ENCODE data around the gene PLA2G2C.
A peak's percentile ranks its signal among the peaks of the same experiment; 100 is the strongest.
"Not testable (repeated sequence)": the region's sequence is repeated elsewhere in the genome, so short reads cannot be mapped to it uniquely, and the experiment has no call there.

Gene PLA2G2C, protein sequence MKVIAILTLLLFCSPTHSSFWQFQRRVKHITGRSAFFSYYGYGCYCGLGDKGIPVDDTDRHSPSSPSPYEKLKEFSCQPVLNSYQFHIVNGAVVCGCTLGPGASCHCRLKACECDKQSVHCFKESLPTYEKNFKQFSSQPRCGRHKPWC

DNA sequence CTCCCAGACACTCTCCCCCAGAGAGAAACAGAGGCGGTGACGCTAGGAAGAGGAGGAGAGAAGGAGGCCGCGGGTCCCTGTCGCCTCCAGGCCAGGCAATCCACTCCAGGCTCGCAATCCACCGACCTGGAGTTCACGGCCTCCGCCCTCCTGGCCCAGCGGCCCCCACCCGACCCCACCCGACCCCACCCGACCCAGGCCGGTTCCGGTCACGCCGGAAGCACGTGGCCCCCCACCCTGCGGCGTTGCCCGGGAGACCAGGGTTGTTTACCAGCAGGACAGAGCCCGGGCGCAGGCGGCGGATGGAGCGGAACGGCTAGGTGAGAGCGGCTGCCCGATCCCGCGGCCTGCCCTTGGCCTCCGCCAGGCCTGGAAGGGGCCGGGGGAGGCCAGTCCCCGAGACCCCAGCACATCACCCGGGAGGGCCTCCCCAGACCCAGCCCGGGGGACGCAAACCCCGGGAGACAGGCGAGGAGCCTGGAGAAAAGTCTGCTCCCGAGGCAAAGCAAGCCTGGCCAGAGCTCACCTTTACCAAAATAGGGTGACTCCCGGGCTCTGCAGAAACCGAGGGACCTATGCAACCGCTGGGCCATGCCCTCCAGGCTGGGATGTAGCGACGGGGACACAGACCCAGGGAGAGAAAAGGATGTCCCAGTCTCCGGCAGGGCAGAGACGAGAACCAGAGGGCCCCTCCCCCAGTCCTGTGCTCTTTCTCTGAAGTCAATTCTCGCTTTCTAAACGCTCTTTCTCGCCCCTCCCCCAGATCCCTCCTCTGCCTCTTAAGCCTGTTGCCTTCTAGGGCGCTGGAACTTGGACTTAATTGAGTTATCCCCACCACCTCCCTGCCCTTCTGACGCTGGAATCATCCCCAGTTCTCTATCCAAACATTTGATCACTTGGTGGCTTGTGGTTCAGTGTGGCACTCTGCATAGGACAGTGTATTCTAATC lies at the start of gene PLA2G2C, which contains the start of gene UBXN10:
Gene PLA2G2C (minus strand): TSS at position 685 of the 949 bp plus-strand sequence. CDS start 9,155 bp downstream, outside the sequence.
Gene UBXN10 (plus strand): TSS at position 263 of the 949 bp plus-strand sequence. CDS start 4,466 bp downstream, outside the sequence.
- DNase-seq (ENCODE audit: low read depth in 2 of 2) = peak; percentile 62 to 67

DNA sequence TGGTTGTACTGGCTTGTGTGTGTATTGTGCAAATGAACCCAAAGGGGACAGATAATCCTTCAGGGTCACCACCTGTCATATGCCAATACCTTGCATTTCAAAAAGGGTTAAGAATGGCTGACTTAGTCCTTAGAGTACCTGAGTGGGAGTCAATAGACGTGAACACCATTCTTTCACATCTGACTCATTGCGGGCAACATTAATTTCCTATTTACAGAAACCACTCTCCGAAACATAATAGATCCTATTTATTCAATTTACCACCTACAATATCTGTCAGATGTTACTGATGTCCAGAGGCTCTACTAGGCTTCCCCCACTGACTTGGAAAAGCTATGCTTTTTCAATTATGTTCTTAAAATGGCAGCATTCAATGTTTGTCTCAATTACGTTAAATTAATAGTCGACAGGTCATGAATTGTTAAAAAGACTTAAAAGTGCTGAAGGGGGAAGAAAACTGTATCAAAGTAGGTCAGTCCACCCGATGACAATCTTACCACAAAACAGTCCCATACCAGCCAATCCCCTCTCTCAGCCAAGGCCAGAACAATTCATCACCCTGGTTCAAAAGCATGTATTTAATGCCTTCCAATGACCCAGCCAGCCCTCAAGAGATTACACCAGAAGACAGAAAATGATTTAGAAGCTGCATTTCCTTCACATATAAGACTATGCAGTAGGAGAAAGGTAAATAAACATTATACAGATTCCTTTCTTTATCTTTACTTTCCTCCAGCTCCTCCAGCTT lies 48.6 kb upstream of the PLA2G2C start:
- DNase-seq (ENCODE audit: low read depth in 2 of 2) = no peak

DNA sequence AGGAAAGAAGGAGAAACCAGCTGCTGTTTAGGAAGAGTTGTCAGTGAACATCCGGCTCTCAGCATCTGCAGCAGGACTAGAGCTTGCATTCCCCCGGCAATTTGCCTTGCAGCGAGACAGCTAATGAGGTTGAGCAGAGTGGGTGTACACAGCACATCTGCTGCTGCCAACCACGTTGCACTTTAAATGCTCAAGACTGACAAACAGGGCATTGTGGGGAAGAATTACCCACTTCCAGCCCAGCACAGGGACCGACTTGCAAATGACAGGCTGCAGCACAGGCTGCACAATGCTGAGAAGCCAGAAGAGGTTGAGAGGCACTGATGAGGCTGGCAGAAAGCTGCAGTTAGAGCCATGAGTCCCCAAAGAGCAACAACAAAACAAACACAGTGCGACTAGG lies 47.5 kb upstream of the PLA2G2C start:
- no peak for DNase-seq (ENCODE audit: low read depth in 2 of 2)

DNA sequence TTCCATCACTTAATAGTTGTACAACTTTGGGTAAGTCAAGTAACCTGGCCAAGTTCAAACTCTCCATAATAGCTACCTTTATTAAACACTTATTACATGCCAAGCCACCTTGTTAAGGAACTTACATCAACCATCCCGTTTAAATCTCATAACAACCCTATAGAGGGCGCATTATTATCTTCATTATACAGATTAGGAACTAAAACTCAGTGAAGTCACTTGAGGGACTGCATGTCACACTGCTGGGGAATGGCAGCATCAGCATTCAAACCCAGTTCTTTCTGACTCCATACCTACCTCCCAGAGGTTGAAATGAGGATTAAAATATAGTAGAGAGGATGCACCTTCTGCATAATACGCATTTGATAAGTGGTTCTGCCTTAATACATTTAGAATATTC lies 47.1 kb upstream of the PLA2G2C start:
- DNase-seq (ENCODE audit: low read depth in 2 of 2) = no peak

DNA sequence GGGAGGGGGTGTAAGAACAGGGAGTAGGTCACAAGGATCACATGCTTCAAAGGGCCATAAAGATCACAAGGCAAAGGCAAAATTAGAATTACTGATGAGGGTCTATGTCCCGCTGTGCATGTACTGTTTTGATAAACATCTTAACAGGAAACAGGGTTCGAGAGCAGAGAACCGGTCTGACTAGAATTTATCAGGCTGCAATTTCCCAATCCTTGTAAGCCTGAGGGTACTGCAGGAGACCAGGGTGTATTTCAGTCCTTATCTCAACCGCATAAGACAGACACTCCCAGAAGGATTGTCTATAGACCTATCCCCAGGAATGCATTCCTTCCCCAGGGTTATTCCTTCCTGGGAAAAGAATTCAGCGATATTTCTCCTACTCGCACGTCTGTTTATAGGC lies 46.2 kb upstream of the PLA2G2C start:
- DNase-seq (ENCODE audit: low read depth in 2 of 2) = not testable (repeated sequence)

DNA sequence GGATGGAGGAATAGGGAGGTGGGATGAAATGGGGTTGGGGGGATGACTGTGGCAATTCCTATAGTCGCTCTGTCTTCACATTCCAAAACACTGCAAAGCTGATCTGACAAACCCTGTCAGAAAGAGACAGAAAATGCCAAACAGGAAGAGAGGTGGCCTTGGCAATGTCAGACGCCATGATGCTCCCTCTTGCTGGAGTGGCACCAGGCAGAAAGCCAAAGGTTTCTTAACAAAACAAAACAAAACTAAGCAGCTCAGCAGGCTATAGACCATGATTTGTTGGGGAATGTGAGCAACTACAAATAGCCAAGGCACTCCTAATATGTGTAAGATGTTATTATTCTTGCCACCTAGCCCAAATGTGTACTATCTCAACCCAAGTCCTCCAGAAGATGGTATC lies 42.9 kb upstream of the PLA2G2C start:
- no peak for DNase-seq (ENCODE audit: low read depth in 2 of 2)

DNA sequence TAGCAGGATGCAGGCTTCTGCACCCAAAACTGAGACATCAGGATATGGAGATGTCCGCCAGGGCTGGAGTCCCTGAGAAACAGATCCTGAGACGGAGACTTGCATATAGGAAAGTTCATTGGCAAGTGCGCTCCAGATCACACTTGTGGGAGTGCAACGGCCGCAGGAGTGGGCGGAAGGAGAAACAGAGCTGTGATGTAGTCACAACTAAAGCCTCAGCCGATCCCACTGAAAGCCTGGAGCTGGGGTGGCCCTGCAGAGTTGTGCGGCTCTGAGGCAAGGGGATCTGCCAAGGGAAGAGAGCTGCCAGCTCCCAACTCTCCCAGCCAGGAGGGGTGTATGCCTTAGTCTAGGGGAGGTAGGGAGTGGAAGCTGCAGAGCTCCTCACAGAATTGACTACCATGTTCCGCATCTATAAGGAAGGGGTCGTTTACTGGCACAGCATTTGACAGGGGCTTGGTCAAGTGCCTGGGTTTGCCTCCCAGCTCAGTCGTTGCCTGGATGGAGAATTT lies 42.1 kb upstream of the PLA2G2C start:
- DNase-seq (ENCODE audit: low read depth in 2 of 2) = no peak

DNA sequence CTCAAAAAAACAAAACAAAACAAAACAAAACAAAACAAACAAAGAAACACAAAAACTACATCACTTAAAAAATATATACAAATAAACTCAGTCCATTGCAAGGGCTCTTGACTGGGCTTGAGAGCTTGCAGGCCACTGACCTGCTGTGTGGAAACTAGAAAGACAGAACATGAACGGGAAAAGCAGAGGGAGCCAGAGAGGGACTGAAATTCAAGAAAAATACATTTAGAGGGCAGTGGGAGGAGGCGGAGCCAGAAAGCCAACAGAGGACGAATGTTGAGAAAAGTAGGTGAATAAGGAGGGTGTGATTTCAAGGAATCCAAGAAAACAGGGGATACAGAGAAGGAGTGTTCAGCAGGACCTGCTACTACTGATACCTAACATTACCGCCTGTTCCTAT lies 41.4 kb upstream of the PLA2G2C start:
- DNase-seq (ENCODE audit: low read depth in 2 of 2) = no peak

DNA sequence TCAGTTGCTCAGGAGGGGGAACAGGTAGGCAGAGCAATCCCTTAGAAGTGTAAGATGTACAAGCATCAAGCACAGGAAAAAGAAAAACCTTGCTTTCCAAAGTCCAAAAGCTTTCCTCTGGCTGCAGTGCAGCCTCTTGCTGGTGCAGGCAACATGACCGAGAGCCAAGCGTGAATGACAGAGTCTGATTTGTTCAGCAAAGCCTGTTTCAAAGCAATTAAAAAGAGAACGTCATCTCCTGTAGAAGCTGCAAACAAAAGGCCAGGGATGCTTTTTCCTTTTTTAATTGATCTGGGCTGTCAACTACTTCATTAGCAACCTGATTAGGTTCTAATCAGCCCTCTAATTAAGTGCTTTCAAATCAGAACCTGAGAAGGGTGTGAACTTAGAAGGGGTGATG lies 38.2 kb upstream of the PLA2G2C start:
- no peak for DNase-seq (ENCODE audit: low read depth in 2 of 2)

DNA sequence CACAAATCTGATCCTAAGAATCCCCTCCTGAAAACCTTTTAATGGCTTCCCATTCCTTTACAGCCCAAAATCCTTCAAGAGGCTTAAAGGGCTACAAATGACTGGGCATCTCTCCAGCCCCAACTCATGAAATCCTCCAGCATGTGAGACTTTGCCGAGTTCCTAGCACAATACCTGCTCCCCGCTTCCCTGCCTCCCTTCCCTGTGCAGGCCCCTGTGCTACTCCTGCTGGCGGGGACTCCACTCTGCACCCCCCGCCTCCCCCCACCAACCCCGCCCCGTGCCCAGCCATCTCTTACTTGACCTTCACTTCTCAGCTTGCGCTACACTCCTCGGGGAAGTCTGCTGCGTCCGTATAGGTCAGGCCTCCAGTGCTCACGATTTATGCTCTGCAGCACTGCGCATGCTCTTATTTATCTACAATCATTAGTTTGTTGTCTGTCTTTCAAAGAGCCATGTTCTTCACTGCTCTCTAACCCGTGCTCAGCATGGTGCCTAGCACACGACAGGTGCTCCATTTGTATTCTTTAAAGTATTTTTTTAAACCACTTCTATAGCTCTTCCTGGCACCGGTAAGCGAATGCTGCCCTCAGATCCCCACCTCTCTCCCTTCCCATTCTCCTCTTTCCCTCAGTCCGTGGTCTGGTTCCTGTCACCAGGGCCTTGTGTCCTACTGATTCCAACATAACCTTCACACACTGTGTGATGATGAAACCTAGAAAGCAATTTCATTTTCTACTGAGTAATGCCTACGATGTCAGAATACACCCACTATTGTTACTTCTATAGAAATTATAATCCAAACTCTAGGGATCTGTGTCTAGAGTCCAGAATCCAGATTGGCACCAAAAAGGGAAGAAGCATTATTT lies 37.5 kb upstream of the PLA2G2C start:
- no peak for DNase-seq (ENCODE audit: low read depth in 2 of 2)

DNA sequence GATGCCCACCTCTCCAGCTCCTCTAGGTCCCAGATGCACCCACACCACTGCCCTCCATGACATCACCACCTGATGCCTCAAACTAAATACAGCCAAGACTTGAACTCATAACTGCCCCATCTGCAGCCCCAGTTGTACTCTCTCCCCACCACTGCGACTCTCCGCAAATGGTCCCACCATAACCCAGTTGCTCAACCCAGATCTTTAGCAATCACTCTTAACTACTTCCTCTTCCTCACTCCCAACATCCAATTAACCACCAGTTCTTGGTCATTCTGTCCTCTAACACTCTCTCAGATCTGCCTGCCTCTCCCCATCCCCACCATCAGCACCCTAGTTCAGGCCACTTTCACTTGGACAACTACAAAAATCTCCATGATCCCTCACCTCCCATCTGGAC lies 36.8 kb upstream of the PLA2G2C start:
- no peak for DNase-seq (ENCODE audit: low read depth in 2 of 2)

DNA sequence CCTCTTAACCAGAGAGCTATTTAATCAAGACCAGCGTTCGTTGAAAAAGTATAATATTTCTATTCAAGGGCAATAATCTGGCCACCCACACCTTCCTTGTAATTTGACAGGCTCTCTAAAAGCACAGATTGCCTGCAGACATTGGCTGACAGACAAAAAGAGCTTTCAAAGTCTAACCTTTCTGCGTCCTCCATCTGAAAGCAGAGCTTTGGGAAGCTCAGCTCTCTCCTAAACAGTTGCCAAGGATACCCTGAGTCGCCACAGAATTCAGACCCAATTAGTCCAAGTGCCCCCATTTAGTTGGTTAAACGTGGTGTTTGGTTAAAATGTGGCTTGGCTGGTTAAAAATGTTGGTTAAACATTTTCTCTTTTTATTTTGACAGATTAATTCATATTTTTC lies 33.7 kb upstream of the PLA2G2C start:
- no peak for DNase-seq (ENCODE audit: low read depth in 2 of 2)

DNA sequence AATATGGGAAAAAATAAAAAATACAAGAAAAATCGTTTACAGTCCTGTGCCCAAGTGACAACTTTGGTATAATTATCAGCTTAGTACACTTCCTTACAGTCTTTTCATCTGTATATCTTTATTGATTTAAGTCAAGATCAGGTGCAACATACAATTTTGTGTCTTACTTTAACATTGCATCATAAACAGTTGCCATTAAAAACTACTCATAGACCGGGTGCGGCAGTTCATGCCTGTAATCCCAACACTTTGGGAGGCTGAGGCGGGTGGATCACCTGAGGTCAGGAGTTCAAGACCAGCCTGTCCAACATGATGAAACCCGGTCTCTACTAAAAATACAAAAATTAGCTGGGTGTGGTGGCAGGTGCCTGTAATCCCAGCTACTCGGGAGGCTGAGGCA lies 32.7 kb upstream of the PLA2G2C start:
- DNase-seq (ENCODE audit: low read depth in 2 of 2) = not testable (repeated sequence)

DNA sequence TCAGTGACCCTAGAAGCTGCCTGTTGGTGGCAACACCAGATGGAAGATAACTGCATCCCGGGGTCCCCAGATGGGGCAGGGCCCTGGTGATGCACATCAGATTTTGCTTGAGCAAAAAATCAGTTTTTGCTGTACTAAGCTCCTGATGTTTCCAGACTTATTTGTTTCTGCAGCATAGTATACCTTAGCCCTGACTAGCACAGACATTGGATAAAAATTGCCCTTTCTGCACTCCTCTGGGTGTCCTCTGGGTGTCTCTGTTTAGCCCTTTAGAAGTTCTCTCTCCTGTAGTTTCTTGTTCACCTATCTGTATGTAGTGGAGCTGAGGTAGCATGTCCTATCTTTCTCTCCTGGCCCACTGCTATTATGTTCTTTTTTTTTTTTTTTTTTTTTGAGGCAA lies 30.3 kb upstream of the PLA2G2C start:
- no peak for DNase-seq (ENCODE audit: low read depth in 2 of 2)

DNA sequence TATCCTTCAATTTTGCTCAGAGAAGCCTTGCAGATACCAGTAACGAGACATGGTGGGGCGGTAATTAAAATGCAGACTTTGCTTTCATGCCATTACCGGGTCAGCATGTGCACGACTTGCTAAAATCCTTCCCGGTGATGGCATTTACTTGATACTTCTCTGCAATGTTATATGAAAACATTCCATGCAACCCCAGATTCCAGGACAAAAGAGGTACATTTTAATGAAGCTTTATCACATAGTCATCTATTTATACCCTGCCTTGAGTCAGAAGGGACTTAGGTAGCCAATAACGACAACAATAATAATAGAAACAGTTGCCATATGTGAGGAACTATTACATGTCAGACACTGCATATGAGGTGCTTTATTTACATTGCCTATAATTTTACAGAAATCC lies 29.4 kb upstream of the PLA2G2C start:
- DNase-seq (ENCODE audit: low read depth in 2 of 2) = no peak

DNA sequence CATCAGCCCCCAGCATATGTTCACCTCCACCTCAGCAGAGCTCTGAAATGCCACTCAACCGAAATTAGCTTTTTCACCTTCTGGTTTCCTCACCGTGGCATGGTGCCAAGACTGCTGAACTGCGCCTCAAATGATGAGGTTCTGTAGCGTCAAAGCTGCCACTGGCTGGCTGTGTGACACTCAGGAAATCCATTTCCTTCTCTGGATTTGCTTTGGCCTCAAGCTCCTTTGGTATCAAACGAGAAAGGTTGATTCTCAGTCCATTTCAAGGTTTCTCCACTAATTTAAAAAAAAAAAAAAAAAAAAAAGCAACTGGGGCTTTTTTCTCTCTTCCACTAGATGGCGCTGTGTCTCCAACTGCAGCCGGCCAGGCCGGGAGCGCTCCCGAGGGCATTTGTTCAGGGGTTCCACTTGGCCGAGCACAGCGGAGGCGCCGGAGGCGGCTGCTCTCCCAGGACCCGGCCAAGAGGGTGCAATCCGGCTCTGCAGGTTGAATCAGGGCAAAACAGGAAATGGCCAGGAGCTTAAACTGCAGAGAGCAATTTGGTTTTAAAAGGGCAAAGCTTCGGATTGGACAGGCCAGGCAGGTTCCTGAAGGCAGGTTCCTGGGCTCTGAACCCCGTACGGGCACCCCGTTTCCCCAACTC lies 26.5 kb upstream of the PLA2G2C start:
- peak; percentile 28 to 38 for DNase-seq (ENCODE audit: low read depth in 2 of 2)

DNA sequence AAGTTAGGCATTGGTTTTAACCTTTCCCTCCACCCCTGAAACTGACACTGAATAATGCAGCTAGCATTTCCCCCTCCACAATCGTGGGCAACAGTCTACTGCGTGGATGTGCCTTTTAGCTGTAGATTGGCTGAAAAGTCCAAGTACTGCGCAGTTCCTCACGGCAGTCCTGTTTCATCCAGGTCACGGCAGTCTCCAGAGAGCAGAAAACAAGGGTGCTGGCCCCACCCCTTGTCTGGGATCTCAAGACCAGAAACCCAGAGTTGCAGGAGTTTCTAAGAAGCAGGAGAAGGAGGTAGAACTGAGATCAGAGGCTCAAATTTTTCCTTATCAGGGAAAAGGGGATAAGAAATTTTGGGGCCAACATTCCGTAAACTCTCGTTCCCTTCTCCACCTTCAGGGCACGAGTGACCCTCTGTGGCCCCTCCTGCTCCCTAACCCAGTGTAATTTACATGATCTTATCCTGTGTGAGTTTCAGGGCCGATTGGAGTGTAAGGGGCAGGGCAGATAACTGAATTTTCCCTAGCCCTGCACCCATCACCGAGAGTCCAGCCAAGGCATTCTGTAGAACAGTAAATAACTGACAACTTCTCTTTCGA lies 25.9 kb upstream of the PLA2G2C start:
- DNase-seq (ENCODE audit: low read depth in 2 of 2) = no peak

DNA sequence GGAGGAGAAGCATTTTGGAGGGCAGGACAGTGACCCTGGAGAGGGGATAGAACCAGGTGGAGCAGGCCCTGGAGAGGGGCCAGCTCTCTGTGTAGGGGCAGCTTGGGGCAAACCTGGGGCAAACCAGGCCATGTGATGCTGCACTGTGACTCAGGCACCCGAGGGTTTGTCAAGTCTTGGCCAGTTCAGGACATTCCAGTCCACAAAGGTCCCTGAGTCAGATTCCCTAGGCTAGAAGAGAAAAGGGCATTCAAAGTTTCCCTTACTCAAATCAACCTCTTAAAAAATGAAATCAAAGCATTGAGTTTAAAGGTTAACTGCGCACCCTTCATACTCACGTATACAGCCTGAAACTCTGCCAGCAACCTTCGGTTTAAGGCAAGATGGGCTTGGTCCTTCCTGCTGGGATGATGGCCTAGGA lies 25.2 kb upstream of the PLA2G2C start:
- DNase-seq (ENCODE audit: low read depth in 2 of 2) = no peak

DNA sequence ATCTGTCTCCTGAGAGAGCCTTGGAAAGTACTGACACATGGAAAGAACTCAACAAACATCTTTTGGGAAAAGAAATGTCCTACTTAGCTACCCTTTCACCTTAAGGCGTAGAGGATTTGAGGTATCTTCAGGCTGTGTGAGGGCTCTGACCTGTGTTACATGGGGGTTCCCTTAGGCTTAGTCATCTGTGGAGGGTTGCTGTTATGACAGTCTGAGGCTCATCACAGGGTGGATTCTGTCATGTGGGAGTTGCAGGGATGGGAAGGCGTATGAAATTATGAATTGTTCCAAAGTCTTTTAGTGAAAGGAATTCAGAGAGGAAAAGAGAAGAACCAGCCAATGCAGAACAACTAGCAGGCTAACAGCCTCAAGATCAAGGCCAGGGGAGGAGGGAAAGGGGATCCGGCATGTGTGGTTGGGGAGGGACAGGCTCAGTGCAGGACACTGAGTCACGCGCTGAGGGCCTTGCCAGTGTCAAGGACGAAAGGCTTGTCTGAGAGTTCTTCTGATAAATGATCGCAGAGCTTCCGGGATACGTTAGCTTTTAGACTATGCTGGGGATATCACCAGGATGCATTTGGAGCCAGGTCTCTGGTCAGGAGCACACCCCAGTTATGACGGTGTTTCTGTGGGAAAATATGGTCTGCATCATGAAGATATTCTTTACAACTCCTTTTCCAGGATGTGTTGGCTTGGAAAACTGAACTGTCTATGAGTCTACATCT lies 24.6 kb upstream of the PLA2G2C start:
- no peak for DNase-seq (ENCODE audit: low read depth in 2 of 2)

DNA sequence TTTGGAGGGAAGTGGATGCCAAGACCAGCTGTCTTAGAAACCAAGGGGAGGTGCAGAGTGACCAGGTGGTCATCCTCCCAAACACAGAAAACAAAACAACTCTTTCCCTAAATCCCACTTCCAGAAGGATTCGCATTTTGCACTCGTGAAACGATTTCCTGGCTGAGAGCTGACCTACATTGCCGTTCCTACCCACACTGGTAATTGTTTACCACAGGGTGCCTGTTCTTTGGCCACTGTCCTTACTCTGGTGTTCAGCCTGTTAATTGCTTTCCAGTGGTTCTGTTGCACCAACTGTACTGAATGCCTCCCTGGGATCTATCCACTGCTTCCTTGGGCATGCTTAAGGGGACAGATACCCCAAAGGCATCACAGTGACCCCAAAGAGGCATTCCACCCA lies 23.2 kb upstream of the PLA2G2C start:
- no peak for DNase-seq (ENCODE audit: low read depth in 2 of 2)
